GM23338 (cell line): ENCODE data around the gene ARG2.

ENCODE experiments used
- CREB1 ChIP-seq: fragments of 250-450 bp; sonication (Bioruptor Pico); IDR thresholded peaks from 2 replicates; pipeline ENCODE4 v1.5.0; 2020; ENCODE audit warnings: low read depth, mild to moderate bottlenecking, moderate library complexity
- CTCF ChIP-seq, 2 experiments: fragments of 200-600 bp in 1 of 2; sonication (generic) in 1 of 2; conservative IDR thresholded peaks; 2 replicates each; pipeline versions ENCODE4 v1.5.1 to v1.6.1; 2016 to 2017; ENCODE audit warnings: antibody characterized with exemption in 2 of 2, low read depth in 2 of 2, mild to moderate bottlenecking in 2 of 2, moderate library complexity in 1 of 2
- EZH2 ChIP-seq: fragments of 200-600 bp; sonication (generic); IDR thresholded peaks from one replicate; pipeline ENCODE4 v1.8.0; 2017; ENCODE audit warnings: antibody characterized with exemption, mild to moderate bottlenecking, low read depth; ENCODE audit not compliant: unreplicated experiment
- EZH2phosphoT487 ChIP-seq: fragments of 200-600 bp; sonication (generic); IDR thresholded peaks from one replicate; pipeline ENCODE4 v1.8.1; 2018; ENCODE audit warnings: antibody characterized with exemption; ENCODE audit not compliant: unreplicated experiment
- JUNB ChIP-seq: IDR thresholded peaks from one replicate; pipeline ENCODE4 v1.6.1; 2016; ENCODE audit warnings: antibody characterized with exemption; ENCODE audit not compliant: unreplicated experiment
- POLR2AphosphoS5 ChIP-seq: IDR thresholded peaks from 2 replicates; pipeline ENCODE4 v1.6.1; 2016; ENCODE audit warnings: antibody characterized with exemption, low read depth
- REST ChIP-seq: IDR thresholded peaks from one replicate; pipeline ENCODE4 v1.6.1; 2018; ENCODE audit warnings: antibody characterized with exemption; ENCODE audit not compliant: unreplicated experiment
- STAT1 ChIP-seq: IDR thresholded peaks from one replicate; pipeline ENCODE4 v1.6.1; 2016; ENCODE audit warnings: antibody characterized with exemption; ENCODE audit not compliant: unreplicated experiment
- ZNF331 ChIP-seq: fragments of 250-450 bp; sonication (Bioruptor Pico); IDR thresholded peaks from 2 replicates; pipeline ENCODE4 v1.5.0; 2020; ENCODE audit warnings: low read depth, mild to moderate bottlenecking, moderate library complexity

GRCh38 chr14:67668559-67668958, 48.8 kb downstream of the ARG2 start:
- TF ChIP-seq CTCF (conservative IDR thresholded peaks at IDR 0.05; ENCODE audit: low read depth in 2 of 2): no peak
- no peak for TF ChIP-seq CREB1 (CRISPR knock-in tag)
- TF ChIP-seq JUNB: no peak
- no peak for TF ChIP-seq EZH2phosphoT487
- TF ChIP-seq ZNF331 (CRISPR knock-in tag): no peak
- TF ChIP-seq EZH2: no peak
- TF ChIP-seq REST: no peak
- TF ChIP-seq POLR2AphosphoS5: no peak
- TF ChIP-seq STAT1: no peak
